Stimulated activated CD8-positive, alpha-beta memory T cell treated with anti-CD3 and anti-CD28 coated beads, Interleukin-2, amount 100 ng/mL, for 1 hour (primary cell): ENCODE results near the gene SLC39A9.

ENCODE experiments used
- DNase-seq, 2 donors: peaks; one replicate each; pipeline ENCODE4 v3.0.0-alpha.2; 2020; ENCODE audit warnings: low read depth in 2 of 2

SLC39A9 gene, protein sequence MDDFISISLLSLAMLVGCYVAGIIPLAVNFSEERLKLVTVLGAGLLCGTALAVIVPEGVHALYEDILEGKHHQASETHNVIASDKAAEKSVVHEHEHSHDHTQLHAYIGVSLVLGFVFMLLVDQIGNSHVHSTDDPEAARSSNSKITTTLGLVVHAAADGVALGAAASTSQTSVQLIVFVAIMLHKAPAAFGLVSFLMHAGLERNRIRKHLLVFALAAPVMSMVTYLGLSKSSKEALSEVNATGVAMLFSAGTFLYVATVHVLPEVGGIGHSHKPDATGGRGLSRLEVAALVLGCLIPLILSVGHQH

DNA sequence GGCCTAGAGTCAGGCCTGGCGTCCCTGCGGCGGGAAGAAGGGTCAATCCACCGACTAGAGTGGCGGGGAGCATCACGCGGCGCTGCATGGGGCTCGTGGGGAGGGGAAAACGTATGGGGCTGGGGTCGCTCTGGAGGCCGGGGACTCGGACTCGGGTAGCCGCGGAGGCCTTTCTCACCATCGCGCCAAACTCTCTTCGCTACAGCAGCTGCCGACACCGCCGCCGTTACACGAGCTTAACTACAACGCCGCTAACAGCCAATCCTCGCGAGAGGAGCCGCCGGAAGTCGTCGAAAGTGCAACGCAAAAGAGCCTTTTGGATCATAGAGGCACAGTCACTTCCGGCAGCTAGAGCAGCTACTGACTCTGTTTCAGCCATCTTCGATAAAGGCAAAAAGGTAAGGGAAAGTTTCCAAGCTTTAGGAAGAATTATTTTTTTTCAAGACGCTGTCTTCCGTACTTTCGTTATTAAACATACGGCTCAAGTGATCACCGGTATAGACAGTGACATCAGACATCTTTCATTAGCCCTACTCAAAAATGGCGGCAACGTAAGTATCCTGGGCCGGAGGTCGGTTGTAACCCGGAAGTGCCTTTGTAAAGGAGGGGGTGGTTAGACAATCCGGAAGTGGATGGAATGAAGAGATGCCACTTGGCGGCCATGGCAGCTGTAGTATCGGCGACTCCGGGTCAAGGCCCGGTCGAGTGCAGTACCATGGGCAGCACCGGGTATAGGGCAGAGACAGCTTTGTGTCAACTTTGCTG lies at the start of gene SLC39A9, which contains the start of gene ERH:
TSS of gene SLC39A9 (plus strand) at position 640 of the 765 bp plus-strand sequence. CDS start 678 bp downstream, outside the sequence.
TSS of gene ERH (minus strand) at position 247 of the 765 bp plus-strand sequence. CDS start at position 181, 66 bp downstream.
- DNase-seq = peak; percentile 86 to 88

DNA sequence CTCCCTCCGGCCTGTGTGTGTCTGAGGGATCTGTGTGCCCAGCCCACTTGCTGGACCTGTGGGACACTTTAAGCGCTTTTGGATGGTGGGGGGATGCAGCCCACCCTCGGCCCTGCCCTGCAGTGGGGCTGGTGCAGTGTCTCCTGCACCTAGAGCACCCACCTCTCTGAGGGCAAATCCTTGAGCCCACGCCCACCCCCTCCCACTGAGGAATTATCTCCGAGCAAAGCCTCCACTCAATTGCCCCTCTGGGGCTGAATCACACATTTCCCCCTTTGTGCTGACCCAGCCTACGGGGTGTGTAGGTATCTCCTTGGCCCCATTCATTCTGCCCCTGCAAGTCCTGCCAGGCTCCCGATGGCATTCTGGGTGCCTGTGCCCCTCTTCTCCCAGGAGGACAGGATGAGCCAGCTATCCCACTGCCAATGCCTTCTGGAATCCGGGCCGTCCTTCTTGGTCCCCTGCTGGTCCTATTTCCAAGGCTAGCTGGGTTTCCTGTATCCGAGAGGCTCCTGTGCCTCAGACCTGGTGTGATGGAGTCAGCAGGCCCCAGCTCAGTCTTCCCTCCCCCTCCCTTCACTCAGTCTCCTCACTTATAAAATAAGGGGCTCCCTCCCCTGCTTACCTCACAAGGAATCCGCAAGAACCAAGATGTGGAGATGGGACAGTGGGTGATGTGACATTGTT lies 49.3 kb upstream of the SLC39A9 start:
- no peak for DNase-seq

DNA sequence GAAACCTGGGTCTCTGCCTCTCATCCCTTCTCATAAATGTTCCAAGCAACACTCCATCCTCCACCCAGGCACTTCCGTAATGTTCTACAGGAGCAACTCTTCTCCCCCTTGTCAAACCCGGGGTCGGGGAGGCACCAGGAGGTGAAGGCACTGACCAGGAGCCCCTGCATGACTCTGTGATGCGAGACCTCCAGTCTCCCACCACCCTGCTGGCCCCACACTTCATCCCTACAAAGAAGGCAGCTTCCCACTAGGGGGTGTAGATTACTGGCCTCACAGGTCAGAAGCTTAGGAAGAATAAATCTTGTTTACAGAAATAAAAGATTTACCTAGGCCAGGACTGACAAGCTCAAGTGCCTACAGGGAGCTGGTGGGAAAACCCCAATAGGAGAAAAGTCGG lies 47.6 kb upstream of the SLC39A9 start:
- DNase-seq = no peak

DNA sequence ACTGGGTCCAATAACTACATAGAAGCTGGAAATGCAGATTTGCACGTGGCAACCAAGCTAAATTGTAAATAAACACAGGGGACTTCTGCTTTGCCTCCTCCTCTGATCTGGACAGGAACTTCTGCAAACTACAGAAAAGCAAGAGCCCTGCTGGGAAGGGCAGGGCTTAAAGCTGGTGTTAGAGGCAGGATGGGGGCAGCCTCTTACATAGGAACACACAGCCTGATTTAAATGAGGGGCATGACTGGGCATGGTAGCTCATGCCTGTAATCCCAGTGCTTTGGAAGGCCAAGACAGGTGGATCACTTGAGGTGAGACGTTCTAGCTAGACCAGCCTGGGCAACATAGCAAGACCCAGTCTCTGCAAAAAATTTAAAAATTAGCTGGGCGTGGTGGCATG lies 47.1 kb upstream of the SLC39A9 start:
- no peak for DNase-seq

DNA sequence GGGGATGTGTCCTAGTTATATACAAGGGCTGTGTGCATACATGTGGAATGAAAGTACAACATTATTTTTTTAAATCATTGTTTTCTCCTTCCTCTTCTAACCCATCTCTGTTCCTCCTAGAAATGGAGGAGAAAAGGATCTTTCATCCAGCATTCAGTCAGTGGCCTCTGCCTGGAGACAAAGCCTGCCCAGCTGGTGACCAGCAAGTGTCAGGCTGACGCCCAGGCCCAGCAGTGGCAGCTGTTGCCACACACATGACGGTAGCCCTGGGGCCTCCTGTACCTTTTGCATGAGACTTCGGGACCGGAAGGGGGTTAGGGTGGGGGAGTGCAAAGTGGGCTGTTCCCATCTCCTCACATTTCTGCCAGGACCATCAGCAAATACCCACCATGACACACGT lies 46.6 kb upstream of the SLC39A9 start:
- no peak for DNase-seq

DNA sequence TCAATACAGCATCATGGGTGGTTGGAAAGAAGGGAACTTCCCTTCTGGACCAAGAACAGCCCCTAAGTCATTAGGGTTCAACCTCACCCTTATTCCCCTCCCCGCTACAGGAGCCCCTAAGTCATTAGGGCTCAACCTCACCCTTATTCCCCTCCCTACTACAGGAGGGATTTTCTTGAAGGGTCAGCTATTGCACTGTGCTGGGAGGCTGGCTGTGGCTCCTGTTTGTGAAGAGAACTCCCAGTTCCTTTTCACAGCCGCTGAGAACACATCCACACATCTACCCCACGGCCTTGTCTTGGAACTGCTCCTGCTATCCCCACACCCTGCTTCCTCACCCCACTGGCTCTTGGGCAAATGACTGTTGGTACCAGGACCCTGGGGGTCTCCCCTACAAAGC lies 45.3 kb upstream of the SLC39A9 start:
- no peak for DNase-seq

DNA sequence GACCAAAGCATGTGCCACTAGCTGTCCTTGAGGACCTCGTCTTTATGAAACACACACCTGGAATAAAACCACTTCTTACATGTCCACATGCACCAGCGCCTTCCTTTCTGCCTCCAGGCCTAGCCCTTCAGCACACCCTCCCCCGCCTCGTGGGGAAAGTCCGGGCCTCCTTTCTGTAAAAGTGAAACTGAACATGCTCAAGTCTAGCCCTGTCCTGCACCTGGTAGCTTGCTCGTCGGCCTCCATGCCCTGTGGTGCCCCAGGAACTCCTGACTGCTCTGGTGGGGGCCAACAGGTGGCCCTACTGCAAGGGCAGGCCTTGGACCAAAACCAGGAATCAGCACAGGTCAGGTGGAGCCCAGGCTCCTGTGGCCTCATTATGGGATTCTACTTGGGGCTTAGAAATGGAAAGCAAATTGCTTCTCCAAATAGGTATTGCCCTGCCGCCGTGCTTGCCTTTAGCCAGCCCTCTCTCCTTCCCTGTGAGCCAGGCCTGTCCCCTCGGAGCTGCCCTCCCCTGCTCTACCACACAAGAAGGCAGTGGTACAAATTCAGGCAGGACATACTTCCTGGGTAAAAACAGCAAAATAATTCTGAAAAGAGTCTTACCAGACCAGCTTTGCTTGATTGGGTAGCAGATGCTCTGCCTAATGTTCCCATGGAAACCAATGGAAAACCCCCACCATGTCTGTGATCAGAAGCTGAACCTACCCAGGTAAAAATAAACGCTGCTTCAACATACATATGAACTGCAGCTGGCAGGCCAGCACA lies 43.9 kb upstream of the SLC39A9 start:
- DNase-seq = peak in 1 of 2 donors; percentile 7

DNA sequence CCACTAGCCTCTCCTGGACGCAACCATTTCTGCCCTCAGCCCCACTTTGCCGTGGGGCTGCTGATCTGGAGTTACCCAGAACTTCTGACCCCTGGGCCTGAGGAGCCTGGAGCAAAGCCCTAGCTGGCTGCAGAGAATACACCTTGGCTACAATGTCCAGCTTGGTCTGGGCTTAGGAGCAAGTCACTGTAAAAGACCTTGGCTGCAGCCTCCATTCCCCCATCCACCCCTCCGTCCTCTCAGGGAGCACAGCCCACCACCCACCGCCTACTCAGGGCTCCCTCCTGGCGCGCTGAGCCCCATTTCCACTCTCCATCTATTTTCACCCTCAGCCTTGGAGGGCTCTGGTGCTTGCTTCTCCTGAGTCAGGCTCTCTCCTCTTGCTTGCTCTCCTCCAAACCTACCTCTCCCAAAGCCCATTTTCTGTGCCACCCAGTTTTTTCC lies 43.3 kb upstream of the SLC39A9 start:
- DNase-seq = no peak

DNA sequence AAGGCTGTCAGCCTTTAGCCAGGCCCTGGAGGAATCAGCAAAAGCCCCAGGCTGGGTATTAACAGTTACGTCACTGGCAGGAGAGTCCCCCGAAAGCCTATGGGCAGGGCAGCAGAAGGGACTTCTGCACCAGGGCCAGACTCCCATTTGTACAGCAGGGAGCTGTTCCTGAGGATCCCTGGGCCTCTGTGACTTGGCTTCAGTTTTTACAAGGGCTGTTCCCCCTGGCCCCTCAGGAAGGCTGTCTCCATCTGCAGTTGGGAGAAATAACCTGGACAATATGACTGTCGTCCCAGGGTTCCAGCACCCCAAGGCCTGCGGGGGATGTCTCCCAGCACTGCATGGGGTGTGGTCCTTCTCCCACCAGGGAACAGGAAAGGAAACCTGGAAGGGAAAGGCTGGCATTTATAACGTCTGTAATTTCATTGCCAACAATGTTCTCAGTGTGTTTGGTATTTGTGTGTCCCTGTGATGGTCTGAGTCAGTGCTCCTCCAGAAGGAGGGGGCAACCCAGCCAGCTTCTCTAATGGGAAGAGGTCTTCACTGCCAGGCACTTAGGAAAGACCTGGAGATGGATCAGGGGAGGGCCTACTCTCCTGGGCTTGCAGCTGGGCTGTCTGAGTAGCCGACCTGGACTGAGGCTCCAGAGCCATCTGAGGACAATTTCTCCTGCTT lies 42.7 kb upstream of the SLC39A9 start:
- no peak for DNase-seq

DNA sequence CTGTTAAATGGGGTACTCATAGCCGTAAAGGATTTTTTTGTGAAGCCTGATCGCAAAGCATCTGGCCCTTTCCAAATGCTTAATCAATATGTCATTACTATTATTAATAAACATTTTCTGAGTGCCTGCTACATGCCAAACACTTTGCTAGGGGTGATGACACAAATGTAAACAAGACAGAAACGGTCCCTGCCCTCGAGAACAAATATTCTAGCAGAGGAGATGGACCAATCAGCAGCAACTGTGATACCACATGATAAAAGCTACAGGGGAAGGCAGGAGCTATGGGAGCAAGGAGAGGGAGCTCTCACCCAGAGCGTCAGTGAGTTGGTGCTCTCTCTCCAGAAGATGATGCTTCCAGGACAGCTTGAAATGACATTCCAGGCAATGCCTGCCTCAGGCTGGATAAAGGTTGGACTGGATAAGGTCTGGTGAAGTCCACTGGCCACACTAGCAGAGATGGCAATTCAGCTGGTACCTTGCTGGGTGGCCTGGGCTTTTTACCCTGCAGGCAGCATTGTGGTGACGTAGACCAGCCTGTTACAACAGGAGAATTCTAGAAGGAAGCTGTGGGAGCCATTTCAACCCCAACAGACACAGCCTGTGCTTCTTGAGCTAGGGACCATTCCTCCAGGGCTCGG lies 41.5 kb upstream of the SLC39A9 start:
- DNase-seq = no peak

DNA sequence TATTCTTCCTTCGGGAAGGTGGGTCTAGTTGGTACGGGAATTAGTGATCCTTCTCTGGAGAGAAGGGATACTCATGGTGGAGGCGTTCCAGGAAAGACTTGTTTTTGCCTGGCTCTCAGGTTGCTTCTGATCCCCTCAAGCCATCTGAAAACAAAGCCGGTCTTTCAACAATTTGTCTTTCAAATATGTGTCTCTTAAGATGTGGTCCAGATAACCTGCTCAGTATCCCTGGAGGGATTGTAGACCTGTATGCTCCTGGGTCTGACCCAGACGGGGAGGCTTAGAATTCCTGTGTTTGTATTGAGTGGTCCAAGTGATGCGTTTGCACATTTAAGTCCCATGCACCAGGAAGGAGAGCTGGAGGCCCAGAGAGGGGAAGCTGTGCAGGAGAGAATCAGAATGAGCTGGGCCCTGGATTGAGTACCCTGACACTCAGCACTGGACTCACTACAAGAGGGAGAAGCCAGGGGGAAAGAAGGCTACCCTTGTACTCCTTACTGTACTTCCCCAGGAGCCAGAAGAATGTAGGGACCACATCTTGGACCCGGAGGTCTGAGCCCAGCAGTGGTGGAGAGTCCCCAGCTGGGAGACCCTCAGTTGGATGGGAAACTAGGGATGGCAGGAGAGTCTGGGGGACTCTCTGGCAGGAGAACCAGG lies 40.8 kb upstream of the SLC39A9 start:
- no peak for DNase-seq

DNA sequence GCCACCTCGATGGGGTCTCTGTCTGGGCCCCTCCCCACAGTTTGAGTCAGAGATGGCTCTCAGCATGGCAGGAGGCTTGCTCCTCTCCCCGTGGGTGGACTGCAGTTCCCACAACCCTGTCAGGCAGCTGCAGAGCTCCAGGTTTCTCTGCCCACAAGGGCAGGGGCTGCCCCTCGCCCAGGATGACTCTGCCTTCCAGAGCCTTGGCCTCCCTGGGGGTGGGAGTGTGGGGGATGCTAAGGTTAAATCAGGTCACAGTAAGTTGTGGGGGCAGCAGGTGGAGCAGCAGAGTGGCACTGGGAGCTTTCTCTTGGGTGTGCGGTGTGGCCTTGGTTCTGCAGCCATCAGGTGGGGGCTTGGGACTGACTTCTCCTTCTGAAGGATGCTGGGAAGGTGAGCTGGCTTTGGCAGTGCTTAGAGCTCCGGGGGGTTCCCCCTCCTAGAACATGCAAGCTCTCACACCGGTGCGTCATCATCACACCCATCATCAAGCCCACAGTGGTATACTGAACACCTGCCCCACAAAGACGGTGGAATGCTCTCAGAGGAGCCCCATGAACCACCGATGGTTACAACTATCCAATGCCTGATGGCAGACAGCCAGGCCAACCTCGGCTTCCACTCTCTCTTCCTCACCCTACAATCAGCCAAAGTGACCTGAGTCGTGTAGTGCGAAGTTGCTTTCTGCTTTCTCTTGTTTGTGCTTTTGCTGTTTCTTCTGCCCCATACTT lies 40.1 kb upstream of the SLC39A9 start:
- no peak for DNase-seq

DNA sequence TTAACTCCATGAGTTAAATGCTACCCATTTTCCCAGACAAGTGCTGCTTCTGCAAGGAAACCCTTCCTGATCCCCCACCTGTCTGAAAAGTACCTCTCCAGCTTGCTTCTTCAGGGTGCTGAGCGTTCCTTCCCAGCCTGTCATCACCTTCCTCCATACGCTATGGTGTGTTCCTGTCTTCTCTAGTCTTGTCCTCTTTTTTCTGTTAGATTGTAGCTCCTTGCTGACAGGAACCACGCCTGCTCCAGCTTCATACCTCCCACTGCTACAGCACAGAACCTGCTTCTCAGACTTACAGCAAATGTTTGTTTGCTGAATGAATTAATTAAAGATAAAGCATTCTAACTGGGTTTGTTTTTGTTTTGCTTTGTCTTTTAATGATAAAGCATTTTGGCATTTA lies 39.5 kb upstream of the SLC39A9 start:
- DNase-seq = no peak

DNA sequence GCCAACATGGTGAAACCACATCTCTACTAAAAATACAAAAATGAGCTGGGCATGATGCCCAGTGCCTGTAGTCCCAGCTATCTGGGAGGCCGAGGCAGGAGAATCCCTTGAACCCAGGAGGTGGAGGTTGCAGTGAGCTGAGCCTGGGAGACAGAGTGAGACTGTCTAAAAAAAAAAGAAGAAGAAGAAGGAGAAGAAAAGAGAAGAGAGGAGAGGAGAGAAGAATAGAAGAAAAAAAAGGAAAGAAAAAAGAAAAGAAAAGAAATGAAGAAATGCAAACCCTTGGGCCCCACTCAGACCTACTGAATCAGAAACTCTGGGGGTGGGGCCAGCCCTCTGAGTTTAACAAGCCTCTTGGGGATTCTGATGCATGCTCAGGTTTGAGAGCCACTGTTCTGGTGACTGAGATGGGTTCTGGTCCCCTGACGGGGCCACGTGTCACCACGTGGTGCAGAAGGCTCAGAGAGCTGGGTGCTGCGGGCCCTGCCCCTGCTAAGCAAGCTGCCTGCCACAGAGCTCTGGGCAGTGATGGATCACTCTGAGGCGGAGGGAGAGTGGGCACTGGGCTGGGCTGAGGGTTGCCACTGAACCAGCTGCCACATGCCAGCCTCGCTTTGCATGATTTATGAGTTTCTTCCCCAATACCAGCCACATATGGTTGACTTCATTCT lies 37.9 kb upstream of the SLC39A9 start:
- no peak for DNase-seq

DNA sequence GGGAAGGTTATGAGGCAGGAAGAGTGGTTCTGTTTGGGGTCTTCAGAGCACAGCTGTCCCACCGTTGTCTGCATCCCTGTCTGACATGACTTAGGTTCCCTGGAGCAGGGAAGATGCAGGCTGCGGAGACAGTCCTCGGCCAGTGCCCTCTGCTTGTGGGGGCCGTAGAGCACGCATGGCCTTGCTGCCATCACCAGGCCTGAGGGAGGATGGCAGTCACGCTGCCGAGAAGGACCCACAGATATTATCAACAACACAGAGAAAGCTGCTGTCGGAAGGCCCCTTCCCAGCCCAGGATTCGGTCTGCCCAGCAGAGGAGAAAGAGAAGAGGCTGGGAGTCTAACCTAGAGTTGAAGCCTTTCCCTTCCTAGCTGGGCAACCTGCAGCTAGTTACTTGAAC lies 35.4 kb upstream of the SLC39A9 start:
- no peak for DNase-seq

DNA sequence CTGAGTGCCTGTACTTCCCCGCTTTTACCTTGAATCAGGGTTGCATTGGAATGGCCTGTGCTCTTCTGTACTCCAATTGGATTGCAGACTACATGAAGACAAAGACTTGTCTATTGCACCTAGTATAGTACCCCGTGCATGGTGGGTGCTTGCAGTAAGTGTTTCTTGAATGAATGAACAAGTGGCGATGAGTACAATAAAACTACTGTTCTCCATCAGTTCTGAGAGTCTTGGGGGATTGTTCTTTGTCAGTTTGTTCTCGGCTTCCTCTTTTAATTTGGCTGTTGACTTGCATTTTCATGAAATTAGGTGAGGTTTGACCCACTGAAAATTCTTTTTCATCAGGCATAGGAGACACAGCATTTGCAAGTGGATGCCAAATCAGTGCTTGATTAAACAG lies 34.5 kb upstream of the SLC39A9 start:
- DNase-seq = no peak

DNA sequence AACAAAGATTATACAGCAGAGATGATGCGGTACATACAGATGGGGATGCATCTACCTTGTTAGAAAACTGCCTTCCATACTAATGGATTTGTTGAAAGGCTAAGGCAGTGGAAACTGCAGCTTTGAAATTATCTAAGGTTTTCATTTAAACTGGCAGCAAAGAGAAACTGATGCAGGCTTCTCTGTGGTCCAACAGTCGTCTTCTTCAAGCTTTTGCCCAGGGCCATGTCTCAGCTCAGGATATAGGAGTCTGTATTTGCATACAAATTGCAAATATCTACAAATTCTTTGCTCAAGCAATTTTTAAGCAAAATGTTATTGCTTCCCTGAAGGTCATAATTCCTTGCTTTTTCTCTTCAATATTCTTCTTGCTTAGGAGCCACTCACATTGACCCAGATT lies 34.1 kb upstream of the SLC39A9 start:
- no peak for DNase-seq

DNA sequence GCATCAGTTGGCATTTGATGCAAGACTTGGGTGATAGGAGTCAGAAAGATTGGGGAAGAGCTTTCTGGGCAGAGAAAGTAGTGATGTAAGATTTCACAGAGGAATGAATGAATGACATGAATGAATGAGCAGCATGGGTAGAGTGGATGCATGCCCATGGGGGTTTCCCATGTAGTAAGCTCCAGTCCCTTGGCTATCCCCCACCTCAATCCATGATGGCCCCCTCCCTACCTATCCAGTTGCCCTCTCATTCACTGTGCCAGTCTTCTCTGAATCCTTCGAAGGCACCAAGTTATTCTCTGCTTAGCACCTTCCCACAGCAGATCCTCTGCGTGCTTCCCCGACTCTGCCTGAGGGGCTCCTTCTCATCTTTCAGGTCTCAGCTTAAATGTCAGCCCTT lies 32.4 kb upstream of the SLC39A9 start:
- DNase-seq = no peak

DNA sequence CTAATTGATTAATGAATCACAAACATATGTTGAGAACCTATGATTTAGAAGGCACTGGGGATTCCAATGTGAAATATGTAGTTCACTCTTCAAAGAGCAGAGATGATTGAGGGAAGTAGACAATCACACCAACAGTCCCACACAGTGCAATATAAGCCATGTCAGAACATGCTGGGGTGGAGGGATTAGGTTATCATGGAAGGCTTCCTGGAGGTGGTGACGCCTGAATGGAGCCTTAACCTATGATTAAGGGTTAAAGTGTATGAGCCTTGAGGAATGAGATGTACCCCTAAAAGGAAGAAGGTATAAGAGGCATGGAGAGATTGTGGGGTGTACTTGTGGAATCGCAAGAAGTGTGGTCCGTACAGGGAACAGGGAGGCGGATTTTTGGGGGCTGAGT lies 31.7 kb upstream of the SLC39A9 start:
- no peak for DNase-seq
